HepG2 (cell line): ENCODE measurements around the gene ADRM1.

Experiments
- ATAD3A ChIP-seq: sonication (generic); formaldehyde crosslinking; IDR thresholded peaks from 2 replicates; pipeline ENCODE4 v1.4.0; 2020; ENCODE audit warnings: missing genetic modification reagents
- ELF1 ChIP-seq: sonication (generic); formaldehyde crosslinking; IDR thresholded peaks from 2 replicates; pipeline ENCODE4 v1.4.0; 2020; ENCODE audit warnings: missing genetic modification reagents
- HNF4A ChIP-seq: sonication (generic); formaldehyde crosslinking; IDR thresholded peaks from 2 replicates; pipeline ENCODE4 v1.4.0; 2020; ENCODE audit warnings: missing genetic modification reagents
- SMC3 ChIP-seq: IDR thresholded peaks from 2 replicates; pipeline ENCODE4 v1.6.1; 2011; ENCODE audit warnings: low read length, improper control_type of control experiment
- SRF ChIP-seq: IDR thresholded peaks from 2 replicates; pipeline ENCODE4 v1.6.1; 2011; ENCODE audit warnings: mild to moderate bottlenecking, low read depth, low read length, moderate library complexity
- ZNF282 ChIP-seq: fragments of 450-650 bp; IDR thresholded peaks from 2 replicates; pipeline ENCODE4 v1.6.1; 2018; ENCODE audit not compliant: partially characterized antibody
- TF ChIP-seq, protein P1 (sequence below): sonication (generic); formaldehyde crosslinking; IDR thresholded peaks from 2 replicates; pipeline ENCODE4 v1.5.0; 2020; ENCODE audit warnings: mild to moderate bottlenecking, missing genetic modification reagents, moderate library complexity
- TF ChIP-seq, protein P2 (sequence below): sonication (generic); formaldehyde crosslinking; conservative IDR thresholded peaks from 2 replicates; pipeline ENCODE4 v1.4.0; 2020; ENCODE audit warnings: missing genetic modification reagents
- TF ChIP-seq, protein P3 (sequence below), 2 experiments: sonication (generic) in 1 of 2; formaldehyde crosslinking in 1 of 2; IDR thresholded peaks; 2 replicates each; pipeline versions ENCODE4 v1.5.1 to v1.6.1; 2011 to 2020; ENCODE audit warnings: borderline replicate concordance in 1 of 2, low read depth in 1 of 2, low read length in 1 of 2, mild to moderate bottlenecking in 1 of 2, missing genetic modification reagents in 1 of 2, moderate library complexity in 1 of 2
- TF ChIP-seq, protein P4 (sequence below): sonication (generic); formaldehyde crosslinking; IDR thresholded peaks from 2 replicates; pipeline ENCODE4 v1.4.0; 2020; ENCODE audit warnings: mild to moderate bottlenecking, missing genetic modification reagents, borderline replicate concordance

DNA sequence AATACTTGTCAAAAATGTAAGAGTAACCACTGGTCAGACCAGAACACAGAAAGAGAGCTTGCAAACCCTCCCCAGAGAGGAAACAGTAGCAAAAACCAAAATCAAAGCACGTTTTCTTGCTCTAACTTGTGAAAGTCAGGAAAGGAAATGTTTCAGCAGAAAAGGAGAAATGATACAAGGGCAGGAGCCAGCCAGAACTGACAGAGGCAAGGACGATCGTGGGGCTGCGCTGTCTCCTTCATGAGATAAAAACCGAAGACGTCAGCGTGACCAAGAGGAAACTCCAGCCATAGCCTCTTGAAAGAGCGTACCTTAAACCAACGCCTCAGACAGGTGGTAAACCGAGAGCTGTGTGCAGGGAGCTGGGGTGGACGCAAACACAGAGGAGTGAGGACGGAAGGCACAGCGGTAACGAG, 36.9 kb downstream of the ADRM1 start:
- TF ChIP-seq SRF (no peak), SMC3 (no peak), ATAD3A (CRISPR knock-in tag) (no peak), HNF4A (CRISPR knock-in tag) (no peak), ELF1 (CRISPR knock-in tag) (no peak), ZNF282 (no peak)
- TF ChIP-seq, protein P1, sequence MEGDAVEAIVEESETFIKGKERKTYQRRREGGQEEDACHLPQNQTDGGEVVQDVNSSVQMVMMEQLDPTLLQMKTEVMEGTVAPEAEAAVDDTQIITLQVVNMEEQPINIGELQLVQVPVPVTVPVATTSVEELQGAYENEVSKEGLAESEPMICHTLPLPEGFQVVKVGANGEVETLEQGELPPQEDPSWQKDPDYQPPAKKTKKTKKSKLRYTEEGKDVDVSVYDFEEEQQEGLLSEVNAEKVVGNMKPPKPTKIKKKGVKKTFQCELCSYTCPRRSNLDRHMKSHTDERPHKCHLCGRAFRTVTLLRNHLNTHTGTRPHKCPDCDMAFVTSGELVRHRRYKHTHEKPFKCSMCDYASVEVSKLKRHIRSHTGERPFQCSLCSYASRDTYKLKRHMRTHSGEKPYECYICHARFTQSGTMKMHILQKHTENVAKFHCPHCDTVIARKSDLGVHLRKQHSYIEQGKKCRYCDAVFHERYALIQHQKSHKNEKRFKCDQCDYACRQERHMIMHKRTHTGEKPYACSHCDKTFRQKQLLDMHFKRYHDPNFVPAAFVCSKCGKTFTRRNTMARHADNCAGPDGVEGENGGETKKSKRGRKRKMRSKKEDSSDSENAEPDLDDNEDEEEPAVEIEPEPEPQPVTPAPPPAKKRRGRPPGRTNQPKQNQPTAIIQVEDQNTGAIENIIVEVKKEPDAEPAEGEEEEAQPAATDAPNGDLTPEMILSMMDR (CRISPR knock-in tag): no peak
- TF ChIP-seq, protein P2, sequence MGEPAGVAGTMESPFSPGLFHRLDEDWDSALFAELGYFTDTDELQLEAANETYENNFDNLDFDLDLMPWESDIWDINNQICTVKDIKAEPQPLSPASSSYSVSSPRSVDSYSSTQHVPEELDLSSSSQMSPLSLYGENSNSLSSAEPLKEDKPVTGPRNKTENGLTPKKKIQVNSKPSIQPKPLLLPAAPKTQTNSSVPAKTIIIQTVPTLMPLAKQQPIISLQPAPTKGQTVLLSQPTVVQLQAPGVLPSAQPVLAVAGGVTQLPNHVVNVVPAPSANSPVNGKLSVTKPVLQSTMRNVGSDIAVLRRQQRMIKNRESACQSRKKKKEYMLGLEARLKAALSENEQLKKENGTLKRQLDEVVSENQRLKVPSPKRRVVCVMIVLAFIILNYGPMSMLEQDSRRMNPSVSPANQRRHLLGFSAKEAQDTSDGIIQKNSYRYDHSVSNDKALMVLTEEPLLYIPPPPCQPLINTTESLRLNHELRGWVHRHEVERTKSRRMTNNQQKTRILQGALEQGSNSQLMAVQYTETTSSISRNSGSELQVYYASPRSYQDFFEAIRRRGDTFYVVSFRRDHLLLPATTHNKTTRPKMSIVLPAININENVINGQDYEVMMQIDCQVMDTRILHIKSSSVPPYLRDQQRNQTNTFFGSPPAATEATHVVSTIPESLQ (CRISPR knock-in tag): no peak
- TF ChIP-seq, protein P3, sequence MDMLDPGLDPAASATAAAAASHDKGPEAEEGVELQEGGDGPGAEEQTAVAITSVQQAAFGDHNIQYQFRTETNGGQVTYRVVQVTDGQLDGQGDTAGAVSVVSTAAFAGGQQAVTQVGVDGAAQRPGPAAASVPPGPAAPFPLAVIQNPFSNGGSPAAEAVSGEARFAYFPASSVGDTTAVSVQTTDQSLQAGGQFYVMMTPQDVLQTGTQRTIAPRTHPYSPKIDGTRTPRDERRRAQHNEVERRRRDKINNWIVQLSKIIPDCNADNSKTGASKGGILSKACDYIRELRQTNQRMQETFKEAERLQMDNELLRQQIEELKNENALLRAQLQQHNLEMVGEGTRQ (IDR thresholded peaks at IDR 0.05; ENCODE audit: low read depth, low read length): no peak
- TF ChIP-seq, protein P3 (CRISPR knock-in tag; IDR thresholded peaks at IDR 0.05; ENCODE audit: borderline replicate concordance): no peak
- TF ChIP-seq, protein P4, sequence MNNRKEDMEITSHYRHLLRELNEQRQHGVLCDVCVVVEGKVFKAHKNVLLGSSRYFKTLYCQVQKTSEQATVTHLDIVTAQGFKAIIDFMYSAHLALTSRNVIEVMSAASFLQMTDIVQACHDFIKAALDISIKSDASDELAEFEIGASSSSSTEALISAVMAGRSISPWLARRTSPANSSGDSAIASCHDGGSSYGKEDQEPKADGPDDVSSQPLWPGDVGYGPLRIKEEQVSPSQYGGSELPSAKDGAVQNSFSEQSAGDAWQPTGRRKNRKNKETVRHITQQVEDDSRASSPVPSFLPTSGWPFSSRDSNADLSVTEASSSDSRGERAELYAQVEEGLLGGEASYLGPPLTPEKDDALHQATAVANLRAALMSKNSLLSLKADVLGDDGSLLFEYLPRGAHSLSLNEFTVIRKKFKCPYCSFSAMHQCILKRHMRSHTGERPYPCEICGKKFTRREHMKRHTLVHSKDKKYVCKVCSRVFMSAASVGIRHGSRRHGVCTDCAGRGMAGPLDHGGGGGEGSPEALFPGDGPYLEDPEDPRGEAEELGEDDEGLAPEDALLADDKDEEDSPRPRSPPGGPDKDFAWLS: no peak
